ENCODE results near the gene SMYD2.
A peak's percentile ranks its signal among the peaks of the same experiment; 100 is the strongest.

Gene SMYD2

DNA sequence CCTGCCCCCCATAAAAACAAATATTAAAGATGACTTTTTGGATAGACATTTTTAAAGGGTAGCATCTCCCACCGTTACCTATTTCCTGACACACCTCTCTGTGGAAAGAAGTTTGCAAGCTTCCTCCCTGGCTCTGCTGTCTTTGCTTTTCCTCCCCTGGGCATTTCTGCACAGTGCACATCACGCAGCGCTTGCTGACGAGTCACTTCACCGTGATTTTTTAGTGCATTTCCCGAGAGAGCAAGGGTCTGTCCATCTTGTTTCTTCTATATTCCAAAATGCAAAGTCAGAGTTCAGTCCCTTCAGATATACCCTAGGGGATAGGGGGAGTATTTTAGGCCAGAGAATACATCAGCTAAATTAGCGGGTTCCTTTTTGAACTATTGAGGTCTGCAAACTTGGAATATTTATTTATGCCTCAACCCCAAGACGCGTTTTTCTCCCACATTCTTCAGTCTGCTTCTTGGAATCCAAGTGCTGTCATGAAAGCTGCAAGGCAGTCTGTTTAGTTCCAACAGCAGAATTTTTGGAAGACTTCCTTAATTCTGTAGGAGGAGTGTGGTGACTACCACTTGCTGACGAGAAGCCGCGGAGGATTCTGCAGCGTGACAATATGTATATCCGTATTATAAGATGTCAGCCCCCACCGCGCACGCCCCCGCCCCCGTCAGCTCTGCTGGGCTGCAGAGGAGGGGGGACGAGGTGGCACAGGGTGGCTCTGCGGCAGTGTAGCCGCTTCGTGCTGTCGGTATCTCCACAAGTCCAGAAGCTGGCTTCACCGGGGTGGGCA, 22.4 kb downstream of the SMYD2 start:
- no peak for DNase-seq (ENCODE audit: low read depth)

GRCh38 chr1:214305164-214305751, 24.3 kb downstream of the SMYD2 start:
- no peak for DNase-seq (ENCODE audit: low read depth)

- no peak for DNase-seq (ENCODE audit: low read depth)
These were observed 25.3 kb downstream of the SMYD2 start for GRCh38 chr1:214306269-214306668.

GRCh38 chr1:214310010-214310409, 29.1 kb downstream of the SMYD2 start:
- DNase-seq (ENCODE audit: low read depth) = no peak

GRCh38 chr1:214310777-214311690, 30.1 kb downstream of the SMYD2 start:
- DNase-seq (ENCODE audit: low read depth) = no peak

- no peak for DNase-seq (ENCODE audit: low read depth)
These were observed 31.6 kb downstream of the SMYD2 start for GRCh38 chr1:214312530-214313051.

DNA sequence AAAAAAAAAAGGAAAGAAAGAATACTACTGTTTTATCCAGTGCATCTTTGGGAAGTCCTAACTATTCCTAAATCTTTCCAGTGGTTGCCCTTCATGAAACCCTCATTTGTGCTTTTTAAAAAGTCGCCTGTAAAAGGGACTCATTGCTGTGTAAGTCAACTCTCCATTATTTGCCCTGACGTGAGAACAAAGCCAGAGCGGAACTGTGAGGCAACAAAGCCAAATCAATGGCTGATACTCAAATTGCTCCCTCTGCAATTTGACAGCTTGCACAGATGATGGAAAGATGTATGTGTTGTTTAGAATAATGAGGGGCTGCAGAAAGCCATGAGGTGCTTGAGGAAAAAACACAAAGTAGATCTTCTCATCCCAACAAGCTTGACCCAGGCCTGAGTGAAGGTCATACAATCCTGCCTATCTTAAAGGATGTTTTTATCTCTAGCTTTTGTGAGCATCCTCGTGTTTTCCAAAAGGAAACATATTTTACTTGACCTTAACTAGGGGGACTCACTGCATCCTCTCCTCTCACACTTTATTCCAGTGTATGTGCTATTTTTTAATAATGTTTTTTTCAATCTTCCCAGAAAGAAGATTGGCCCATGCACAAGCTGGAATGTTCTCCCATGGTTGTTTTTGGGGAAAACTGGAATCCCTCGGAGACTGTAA, 33.4 kb downstream of the SMYD2 start:
- DNase-seq (ENCODE audit: low read depth) = no peak

GRCh38 chr1:214316593-214316992, 35.6 kb downstream of the SMYD2 start:
- no peak for DNase-seq (ENCODE audit: low read depth)

- no peak for DNase-seq (ENCODE audit: low read depth)
These were observed 36.3 kb downstream of the SMYD2 start for GRCh38 chr1:214317300-214317699.

GRCh38 chr1:214317734-214318133, 36.8 kb downstream of the SMYD2 start:
- DNase-seq (ENCODE audit: low read depth) = no peak

DNA sequence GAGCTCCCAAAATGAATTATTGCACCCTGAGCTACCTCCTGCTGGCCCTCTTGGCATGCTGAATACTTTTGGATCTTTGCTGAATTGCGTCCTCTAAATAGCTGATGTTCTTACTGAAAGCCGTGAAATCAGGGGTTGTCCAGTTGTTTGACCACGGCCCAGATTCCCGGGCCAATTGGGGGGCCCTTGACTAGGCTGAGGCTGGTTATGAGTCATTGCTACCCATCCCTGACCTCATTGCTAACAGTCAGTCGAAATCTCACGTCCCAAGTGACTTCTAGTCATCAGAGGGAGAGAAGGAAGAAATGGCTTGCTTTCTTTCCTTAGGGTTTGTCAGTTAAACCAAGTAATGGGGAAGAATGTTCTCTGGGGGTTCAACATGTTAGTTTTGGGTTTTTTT, 37.4 kb downstream of the SMYD2 start:
- no peak for DNase-seq (ENCODE audit: low read depth)

DNA sequence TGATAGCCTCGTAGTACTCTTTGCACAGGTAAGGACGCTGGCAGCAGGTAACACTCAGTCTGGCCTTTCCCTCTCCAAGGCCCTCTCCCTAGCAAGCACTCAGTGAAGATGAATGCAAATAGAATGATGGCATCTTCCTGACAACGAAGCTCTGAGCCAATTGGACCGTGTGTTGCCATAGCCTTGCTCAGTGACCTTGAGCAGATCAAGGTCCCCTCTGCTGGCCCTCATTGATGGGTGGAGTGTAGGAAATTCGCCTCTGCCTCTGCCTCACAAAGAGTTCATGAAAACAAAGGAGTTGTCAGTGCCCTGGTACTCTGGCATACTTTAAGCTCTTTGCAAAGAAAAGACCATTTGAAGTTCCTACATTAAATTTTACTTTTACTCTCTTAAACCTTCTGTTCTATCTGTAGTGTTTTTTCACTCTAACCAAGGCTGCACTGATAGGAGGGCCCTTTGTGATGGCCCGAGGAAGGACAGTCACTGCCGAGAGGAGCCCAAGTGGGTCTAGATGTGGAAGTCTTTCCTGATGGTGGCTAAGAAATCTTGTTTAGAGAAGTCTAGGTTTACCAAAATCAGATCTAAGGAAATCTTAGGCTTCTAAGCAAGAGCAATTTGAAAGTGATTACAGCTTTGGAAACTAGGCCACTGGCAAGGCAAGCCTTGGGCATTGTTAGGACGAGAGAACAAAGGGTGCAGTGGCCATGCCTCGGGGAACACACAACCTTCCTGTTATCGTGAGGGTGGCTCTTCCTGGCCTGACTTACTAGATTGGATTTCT, 38.2 kb downstream of the SMYD2 start:
- DNase-seq (ENCODE audit: low read depth) = no peak

DNA sequence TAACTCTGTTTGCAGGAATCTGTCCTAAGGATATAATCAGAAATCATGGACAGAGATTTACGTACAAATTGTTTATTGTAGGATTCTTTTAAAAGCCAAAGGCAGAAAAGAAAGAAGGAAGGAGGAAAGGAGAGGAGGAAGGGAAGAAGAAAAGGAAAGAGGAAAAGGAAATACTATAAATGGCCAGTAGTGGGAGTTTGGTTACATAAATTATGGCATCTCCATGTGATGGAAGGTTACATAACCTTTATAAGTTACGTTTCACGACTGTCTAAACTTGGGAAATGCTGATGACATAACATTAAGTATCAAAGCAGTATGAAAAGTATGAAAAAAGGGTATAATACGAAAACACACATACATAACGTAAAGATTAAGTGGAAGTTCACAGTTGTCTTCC, 39.0 kb downstream of the SMYD2 start:
- no peak for DNase-seq (ENCODE audit: low read depth)

- DNase-seq (ENCODE audit: low read depth) = no peak
These were observed 40.9 kb downstream of the SMYD2 start for GRCh38 chr1:214321705-214322453.

DNA sequence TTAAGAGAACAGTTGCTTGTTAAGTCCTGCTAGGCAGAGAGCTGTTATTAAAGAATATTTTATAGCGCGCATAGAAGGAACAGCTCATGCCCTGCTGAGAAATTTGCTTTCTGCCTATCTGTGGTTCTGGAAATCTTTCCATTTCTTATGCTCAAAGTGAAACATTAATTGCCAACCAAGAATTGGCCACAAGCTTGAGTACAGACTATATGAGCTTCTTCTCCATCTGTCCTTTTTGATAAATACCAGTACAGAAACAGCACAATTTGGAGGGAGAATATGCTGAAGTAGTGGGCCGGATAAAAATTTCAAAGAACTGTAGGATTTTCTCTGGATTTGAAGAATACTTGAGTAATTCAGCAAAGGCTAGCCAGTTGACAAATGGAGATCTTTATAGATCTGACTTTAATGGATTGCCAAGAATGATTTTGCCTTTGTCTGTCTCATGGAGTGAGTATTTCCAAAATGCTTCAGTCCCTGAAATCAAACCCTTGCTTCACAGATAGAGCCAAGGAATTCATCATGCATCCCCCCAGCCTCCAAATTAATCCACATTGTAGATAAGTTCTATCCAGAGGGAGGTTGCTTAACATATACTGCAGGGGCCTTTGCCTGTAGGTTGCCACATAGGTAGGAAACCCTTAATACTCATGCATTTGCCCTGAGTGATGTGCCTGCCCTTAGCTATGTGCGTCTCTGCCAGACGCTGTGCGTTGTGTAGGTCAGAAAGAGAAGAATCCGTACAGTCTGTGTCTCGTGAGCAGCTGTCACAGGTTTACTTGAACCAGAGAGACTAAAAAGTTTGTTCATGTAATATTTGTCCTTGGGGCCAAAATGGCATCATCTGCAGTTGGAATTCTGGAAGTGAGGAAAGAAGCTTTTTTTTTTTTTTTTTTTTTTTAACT, 44.2 kb downstream of the SMYD2 start:
- DNase-seq (ENCODE audit: low read depth) = no peak

DNA sequence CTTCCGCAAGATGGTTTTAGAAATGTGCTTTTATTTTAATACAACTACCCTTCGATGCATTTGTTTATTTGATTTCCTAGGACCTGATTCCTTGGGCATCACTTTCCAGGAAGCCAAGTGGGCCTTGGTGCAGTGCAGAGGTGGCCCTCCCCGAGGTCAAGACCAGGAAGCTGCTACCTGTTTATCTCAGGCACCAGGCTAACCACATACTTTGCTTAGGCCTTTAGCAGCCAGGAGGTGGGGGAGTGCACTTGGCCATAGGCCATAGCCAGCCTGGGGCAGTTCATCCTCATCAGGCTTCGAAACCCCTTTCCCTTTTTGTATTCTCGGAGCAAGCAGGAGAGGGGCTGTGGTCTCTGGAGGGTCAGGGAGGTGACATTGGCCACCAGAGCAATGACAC, 45.4 kb downstream of the SMYD2 start:
- DNase-seq (ENCODE audit: low read depth) = no peak

- DNase-seq (ENCODE audit: low read depth) = no peak
These were observed 46.6 kb downstream of the SMYD2 start for GRCh38 chr1:214327514-214327913.

DNA sequence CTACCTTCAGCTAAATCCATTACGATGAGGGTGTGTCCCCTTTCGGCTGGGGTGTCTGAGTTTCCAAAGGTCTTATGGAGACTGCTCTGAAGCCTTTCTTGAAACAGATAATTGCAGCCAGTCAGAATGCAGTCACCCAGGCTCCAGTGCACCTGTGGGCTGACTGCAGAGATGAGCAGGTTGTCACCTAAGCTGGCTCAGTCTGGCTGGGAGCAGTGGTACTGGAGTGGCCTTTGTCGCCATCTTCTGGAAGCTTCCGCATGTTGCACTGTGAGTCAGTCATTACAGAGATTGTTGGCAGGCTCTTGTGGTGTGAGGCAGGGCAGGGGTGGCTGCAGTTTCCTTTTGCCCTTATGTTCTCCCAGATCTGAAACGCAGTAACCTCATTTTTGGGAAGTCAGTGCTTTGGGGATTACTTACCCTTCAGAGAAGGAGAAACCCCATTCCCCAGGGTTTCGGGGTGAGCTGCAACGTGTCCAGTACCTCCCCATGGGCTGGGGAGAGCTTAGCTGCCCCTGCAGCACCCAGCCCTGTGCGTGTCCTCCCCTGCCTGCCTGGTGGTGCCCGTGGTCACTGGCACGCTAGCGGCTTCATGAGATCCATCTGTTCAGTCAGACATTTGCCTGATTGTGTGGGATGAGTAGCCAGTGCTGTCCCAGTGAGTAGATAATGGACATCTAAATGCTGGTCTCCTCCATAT, 48.0 kb downstream of the SMYD2 start:
- peak; percentile 57 for DNase-seq (ENCODE audit: low read depth)

Measured in activated T-helper 1 cell treated with Interleukin-2 at 50 U/mL for 16 hours (primary cell).